B cell (primary cell): ENCODE measurements around the gene COL4A6.

ENCODE experiments used
- EZH2 ChIP-seq: IDR thresholded peaks from 2 replicates; pipeline ENCODE4 v1.6.1; 2012; ENCODE audit warnings: borderline replicate concordance, low read depth, mild to moderate bottlenecking, moderate library complexity, low read length; ENCODE audit not compliant: insufficient read depth, poor library complexity, severe bottlenecking
- TF ChIP-seq, protein P1 (sequence below): fragments of 200-600 bp; IDR thresholded peaks from one replicate; pipeline ENCODE4 v1.8.0; 2022; ENCODE audit warnings: antibody characterized with exemption, mild to moderate bottlenecking

DNA sequence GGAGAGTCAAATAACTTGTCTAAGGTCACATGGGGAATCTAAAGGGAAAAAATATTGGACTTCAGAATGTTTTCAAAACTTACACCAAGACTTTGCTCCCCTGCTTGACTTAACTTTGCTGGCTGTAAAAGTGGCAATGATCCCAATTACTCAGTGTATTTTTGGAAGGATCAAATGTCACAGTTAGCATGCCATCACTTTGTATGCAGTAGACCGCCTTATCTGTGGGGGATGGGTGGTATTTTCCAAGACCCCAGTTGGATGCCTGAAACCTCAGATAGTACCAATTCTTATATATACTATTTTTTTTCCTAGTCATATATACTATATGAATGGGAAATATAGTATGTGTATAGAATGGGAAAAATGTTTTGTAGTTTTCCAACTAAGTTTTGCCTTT is 53.4 kb downstream of the COL4A6 start:
- no peak for TF ChIP-seq EZH2
- TF ChIP-seq, protein P1, sequence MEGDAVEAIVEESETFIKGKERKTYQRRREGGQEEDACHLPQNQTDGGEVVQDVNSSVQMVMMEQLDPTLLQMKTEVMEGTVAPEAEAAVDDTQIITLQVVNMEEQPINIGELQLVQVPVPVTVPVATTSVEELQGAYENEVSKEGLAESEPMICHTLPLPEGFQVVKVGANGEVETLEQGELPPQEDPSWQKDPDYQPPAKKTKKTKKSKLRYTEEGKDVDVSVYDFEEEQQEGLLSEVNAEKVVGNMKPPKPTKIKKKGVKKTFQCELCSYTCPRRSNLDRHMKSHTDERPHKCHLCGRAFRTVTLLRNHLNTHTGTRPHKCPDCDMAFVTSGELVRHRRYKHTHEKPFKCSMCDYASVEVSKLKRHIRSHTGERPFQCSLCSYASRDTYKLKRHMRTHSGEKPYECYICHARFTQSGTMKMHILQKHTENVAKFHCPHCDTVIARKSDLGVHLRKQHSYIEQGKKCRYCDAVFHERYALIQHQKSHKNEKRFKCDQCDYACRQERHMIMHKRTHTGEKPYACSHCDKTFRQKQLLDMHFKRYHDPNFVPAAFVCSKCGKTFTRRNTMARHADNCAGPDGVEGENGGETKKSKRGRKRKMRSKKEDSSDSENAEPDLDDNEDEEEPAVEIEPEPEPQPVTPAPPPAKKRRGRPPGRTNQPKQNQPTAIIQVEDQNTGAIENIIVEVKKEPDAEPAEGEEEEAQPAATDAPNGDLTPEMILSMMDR = no peak
